Breast epithelium (tissue), 4 donors: ENCODE results near the gene SDK2. TPM values are rescaled to one million over a fixed set of nuclear protein-coding genes. Genes with fewer than 3 reads are reported as not detected.

Source experiments
- DNase-seq, 2 donors: peaks; one replicate each; pipeline ENCODE4 v3.0.0-alpha.2; 2019; ENCODE audit warnings: low spot score in 2 of 2
- H3K27ac ChIP-seq, 2 donors: fragments of 200-600 bp; sonication (generic) in 1 of 2; one replicate each; pipeline ENCODE4 v1.5.1; 2016 to 2019; ENCODE audit warnings: mild to moderate bottlenecking in 1 of 2
- H3K27me3 ChIP-seq, 2 donors: fragments of 200-600 bp; sonication (generic) in 1 of 2; one replicate each; pipeline versions ENCODE4 v1.5.1 to v1.6.0; 2017 to 2019; ENCODE audit warnings: control low read depth in 1 of 2, mild to moderate bottlenecking in 1 of 2
- H3K36me3 ChIP-seq: fragments of 200-600 bp; one replicate; pipeline ENCODE4 v1.5.1; 2019
- H3K4me1 ChIP-seq, 2 donors: fragments of 200-600 bp; sonication (generic); one replicate each; pipeline ENCODE4 v1.5.1; 2016 to 2019; ENCODE audit warnings: control low read depth in 1 of 2
- H3K4me3 ChIP-seq, 3 donors: fragments of 200-600 bp; sonication (generic); 1 replicate in 2 of 3; 2 replicates in 1 of 3; pipeline ENCODE4 v1.5.1; 2016 to 2019; ENCODE audit warnings: mild to moderate bottlenecking in 3 of 3, moderate library complexity in 2 of 3
- H3K9me3 ChIP-seq, 2 donors: fragments of 200-600 bp; sonication (generic) in 1 of 2; one replicate each; pipeline ENCODE4 v1.5.1; 2016 to 2019; ENCODE audit warnings: control low read depth in 1 of 2
- POLR2A ChIP-seq: fragments of 450-650 bp; IDR thresholded peaks from one replicate; pipeline ENCODE4 v1.6.1; 2016; ENCODE audit warnings: antibody characterized with exemption, mild to moderate bottlenecking, moderate library complexity
- POLR2AphosphoS5 ChIP-seq, 3 donors: sonication (generic); formaldehyde crosslinking; IDR thresholded peaks; one replicate each; pipeline ENCODE4 v1.6.1; 2017; ENCODE audit warnings: antibody characterized with exemption in 3 of 3
- intact Hi-C: fragments of 100-400 bp; cut with DNase I; formaldehyde crosslinking; loops from one replicate; pipeline ENCODE4 v1.15.1; 2023; ENCODE audit warnings: low total_unique reads
- total RNA-seq, 3 donors: library from RNA; depleted of rRNA; stranded (reverse); fragments of >200 nt; gene quantifications; one replicate each; pipeline ENCODE4 v1.1.0, GENCODE V29; 2016
- TF ChIP-seq, protein P1 (sequence below), 3 donors: fragments of 450-650 bp; IDR thresholded peaks; one replicate each; pipeline ENCODE4 v1.5.1; 2016 to 2017; ENCODE audit warnings: antibody characterized with exemption in 3 of 3, mild to moderate bottlenecking in 3 of 3, moderate library complexity in 3 of 3

Gene SDK2
- total RNA-seq, 3 donors from 2014 or later, result 0.16 to 2.9 (median 2.6) TPM

- no peak for TF ChIP-seq POLR2A
- no peak for TF ChIP-seq POLR2AphosphoS5 (IDR thresholded peaks at IDR 0.05)
- H3K4me3 ChIP-seq, result no peak overlapping the region
- no peak for DNase-seq
- peaks cover 0 to 9% of the 10 kb centered on the region in 2 donors for H3K27me3 ChIP-seq
- H3K4me1 ChIP-seq, result no peaks in the 10 kb centered on the region
- no peak overlapping the region for H3K27ac ChIP-seq
- intact Hi-C loops, result no loop called here
- H3K36me3 ChIP-seq, result no peaks in the 10 kb centered on the region
- no peaks in the 10 kb centered on the region for H3K9me3 ChIP-seq
Measured at GRCh38 chr17:73663614-73664013, 19.4 kb upstream of the SDK2 start.

DNA sequence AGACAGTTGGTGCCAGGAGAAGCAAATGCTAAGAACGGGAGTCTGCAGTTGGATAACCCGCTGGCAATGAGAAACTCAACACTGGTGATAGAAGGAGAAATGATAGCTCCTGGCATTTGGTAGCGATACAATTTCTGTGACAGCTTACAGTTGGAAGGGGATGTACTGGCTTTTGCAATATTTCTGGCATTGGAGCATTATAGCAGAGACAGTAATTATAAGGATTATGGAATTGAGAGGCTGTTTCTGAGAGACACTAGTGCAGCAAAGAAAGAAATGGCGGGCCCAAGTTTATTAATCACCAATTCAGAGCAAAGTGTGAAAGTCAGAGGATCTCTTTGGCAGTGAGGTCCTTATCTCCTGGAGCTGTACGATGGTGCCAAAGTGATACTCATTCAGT, 16.1 kb upstream of the SDK2 start:
- intact Hi-C loops, result no loop called here

GRCh38 chr17:73658821-73659515, 14.7 kb upstream of the SDK2 start:
- Histone ChIP-seq H3K27ac (no peak overlapping the region), H3K4me1 (no peaks in the 10 kb centered on the region), H3K27me3 (peaks cover 0 to 12% of the 10 kb centered on the region in 2 donors), H3K36me3 (no peaks in the 10 kb centered on the region), H3K4me3 (no peak overlapping the region), H3K9me3 (peaks cover 0 to 8% of the 10 kb centered on the region in 2 donors)
- TF ChIP-seq POLR2A, result no peak
- TF ChIP-seq, protein P1, sequence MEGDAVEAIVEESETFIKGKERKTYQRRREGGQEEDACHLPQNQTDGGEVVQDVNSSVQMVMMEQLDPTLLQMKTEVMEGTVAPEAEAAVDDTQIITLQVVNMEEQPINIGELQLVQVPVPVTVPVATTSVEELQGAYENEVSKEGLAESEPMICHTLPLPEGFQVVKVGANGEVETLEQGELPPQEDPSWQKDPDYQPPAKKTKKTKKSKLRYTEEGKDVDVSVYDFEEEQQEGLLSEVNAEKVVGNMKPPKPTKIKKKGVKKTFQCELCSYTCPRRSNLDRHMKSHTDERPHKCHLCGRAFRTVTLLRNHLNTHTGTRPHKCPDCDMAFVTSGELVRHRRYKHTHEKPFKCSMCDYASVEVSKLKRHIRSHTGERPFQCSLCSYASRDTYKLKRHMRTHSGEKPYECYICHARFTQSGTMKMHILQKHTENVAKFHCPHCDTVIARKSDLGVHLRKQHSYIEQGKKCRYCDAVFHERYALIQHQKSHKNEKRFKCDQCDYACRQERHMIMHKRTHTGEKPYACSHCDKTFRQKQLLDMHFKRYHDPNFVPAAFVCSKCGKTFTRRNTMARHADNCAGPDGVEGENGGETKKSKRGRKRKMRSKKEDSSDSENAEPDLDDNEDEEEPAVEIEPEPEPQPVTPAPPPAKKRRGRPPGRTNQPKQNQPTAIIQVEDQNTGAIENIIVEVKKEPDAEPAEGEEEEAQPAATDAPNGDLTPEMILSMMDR (IDR thresholded peaks at IDR 0.05), result no peak
- TF ChIP-seq POLR2AphosphoS5 (IDR thresholded peaks at IDR 0.05), result no peak
- intact Hi-C loops, result no loop called here
- DNase-seq, result no peak

More for the DNA sequence above, 16.1 kb upstream of the SDK2 start:
- Histone ChIP-seq H3K27me3 (peaks cover 0 to 12% of the 10 kb centered on the region in 2 donors), H3K36me3 (no peaks in the 10 kb centered on the region), H3K4me3 (no peak overlapping the region), H3K4me1 (no peaks in the 10 kb centered on the region), H3K9me3 (no peaks in the 10 kb centered on the region), H3K27ac (no peak overlapping the region)
- no peak for DNase-seq
- TF ChIP-seq POLR2A, result no peak
- TF ChIP-seq, protein P1 (IDR thresholded peaks at IDR 0.05), result no peak

DNA sequence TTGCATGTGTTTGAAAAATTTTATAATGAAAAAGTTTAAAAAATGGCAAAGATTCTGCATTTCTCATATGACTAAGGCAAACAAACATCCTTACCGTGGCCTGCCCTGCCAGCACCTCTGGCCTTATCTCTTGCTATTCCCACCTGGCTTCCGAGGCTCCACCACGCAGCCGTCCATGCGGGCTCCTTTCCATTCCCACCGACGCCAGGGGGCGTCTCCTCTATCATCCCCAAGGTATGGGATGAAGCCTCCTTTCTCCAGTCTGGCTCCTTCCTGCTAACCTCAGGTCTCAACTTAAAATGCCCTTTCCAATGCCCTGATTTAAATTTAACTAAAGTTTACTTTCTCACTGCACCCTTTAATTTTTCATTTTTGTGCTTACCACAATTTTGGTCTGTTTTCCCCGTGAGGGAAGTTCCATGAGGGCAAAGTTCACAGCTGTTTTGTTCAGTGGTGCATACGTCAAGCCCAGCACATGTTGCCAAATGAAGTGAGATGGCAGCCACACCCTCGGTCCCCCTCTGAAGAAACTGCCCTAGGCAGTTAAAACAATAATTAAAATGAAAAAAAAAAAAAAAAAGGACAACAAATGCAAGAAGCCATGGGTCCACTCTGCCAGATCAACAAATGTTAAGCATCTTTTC, 13.3 kb upstream of the SDK2 start:
- no peak overlapping the region for H3K4me3 ChIP-seq
- H3K27me3 ChIP-seq, result peaks cover 0 to 8% of the 10 kb centered on the region in 2 donors
- H3K4me1 ChIP-seq, result no peaks in the 10 kb centered on the region
- no peak for DNase-seq
- no peaks in the 10 kb centered on the region for H3K36me3 ChIP-seq
- intact Hi-C loops, result no loop called here
- no peak overlapping the region for H3K27ac ChIP-seq
- TF ChIP-seq POLR2A (no peak), POLR2AphosphoS5 (IDR thresholded peaks at IDR 0.05) (no peak)
- TF ChIP-seq, protein P1 (IDR thresholded peaks at IDR 0.05), result no peak
- H3K9me3 ChIP-seq, result peaks cover 0 to 12% of the 10 kb centered on the region in 2 donors

GRCh38 chr17:73654241-73654640, 10.0 kb upstream of the SDK2 start:
- no peaks in the 10 kb centered on the region for H3K4me1 ChIP-seq
- H3K27ac ChIP-seq, result no peak overlapping the region
- intact Hi-C loops, result no loop called here
- peaks cover 0 to 12% of the 10 kb centered on the region in 2 donors for H3K9me3 ChIP-seq
- H3K36me3 ChIP-seq, result no peaks in the 10 kb centered on the region
- no peak overlapping the region for H3K4me3 ChIP-seq
- H3K27me3 ChIP-seq, result peaks cover 0 to 11% of the 10 kb centered on the region in 2 donors
- no peak for DNase-seq
- TF ChIP-seq POLR2A, result no peak
- TF ChIP-seq, protein P1 (IDR thresholded peaks at IDR 0.05), result no peak
- no peak for TF ChIP-seq POLR2AphosphoS5 (IDR thresholded peaks at IDR 0.05)
